HUES64 (cell line): ENCODE data around the gene THSD8.
"Not testable (repeated sequence)": the region's sequence is repeated elsewhere in the genome, so short reads cannot be mapped to it uniquely, and the experiment has no call there.

Experiments used
- H3K27ac ChIP-seq: 2 replicates; pipeline ENCODE4 v1.7.0; 2013; ENCODE audit warnings: low read depth, low read length, inconsistent platforms
- H3K27me3 ChIP-seq: 2 replicates; pipeline ENCODE4 v1.6.1; 2013; ENCODE audit warnings: mild to moderate bottlenecking, low read length; ENCODE audit not compliant: insufficient read depth
- H3K36me3 ChIP-seq: 2 replicates; pipeline ENCODE4 v1.6.1; 2013; ENCODE audit warnings: mild to moderate bottlenecking, low read length; ENCODE audit not compliant: insufficient read depth
- H3K4me1 ChIP-seq: 2 replicates; pipeline ENCODE4 v1.6.1; 2013; ENCODE audit warnings: mild to moderate bottlenecking, low read length, moderate library complexity; ENCODE audit not compliant: insufficient read depth
- H3K4me3 ChIP-seq: 2 replicates; pipeline ENCODE4 v1.5.1; 2013; ENCODE audit warnings: mild to moderate bottlenecking, low read length, moderate library complexity
- H3K9ac ChIP-seq: 2 replicates; pipeline ENCODE4 v1.6.1; 2013; ENCODE audit warnings: mild to moderate bottlenecking, low read depth, low read length
- H3K9me3 ChIP-seq: 2 replicates; pipeline ENCODE4 v1.6.1; 2013; ENCODE audit warnings: low read depth, low read length; ENCODE audit not compliant: insufficient read depth
- WGBS: fragments of 150-250, 120-280 bp; methylation state at CpG from one replicate; pipeline ENCODE4 v1.1.7; 2013; ENCODE audit warnings: missing lambda C conversion rate; 5-methylcytosine and 5-hydroxymethylcytosine counted together

THSD8 gene

DNA sequence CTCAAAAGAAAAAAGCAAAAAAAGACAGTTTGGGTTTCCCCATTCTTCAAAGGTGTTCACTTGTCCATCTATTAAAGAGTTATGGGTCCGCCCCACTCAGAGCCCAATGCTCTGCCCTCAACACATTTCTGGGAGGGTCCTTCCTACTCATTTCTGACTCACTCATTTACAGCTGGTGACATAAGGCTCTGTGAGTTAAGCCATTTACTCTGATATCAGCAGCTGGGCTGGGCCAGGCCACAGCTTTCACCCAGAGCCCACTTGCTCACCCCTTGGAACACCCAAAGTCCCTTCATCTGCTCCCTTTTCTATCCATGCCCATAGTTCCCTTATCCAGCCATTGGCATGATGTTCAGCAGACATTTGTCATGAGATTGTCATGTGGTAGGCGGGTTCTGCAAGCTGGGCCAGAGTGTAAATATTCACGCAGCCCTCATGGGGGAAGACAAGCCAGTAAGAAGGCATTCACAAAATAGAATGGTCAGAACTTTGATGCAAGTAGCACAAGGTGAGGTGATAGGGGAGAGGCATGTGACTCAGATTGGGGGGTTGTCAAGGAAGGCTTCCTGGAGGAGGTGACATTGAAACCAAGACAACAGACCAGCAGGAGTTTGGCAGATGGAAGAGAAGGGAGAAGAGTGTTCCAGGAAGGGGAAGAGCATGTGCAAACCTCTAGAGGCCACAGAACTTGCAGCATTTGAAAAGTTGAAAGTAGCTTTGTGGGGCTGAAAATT, 42.3 kb downstream of the THSD8 start:
- Histone ChIP-seq H3K4me1 (peaks cover 9% of the 10 kb centered on the region; the same call in 1 of the 2 replicates), H3K4me3 (no peak overlapping the region)
- 89% methylated on average over 3 of the region's 3 CpGs for WGBS

DNA sequence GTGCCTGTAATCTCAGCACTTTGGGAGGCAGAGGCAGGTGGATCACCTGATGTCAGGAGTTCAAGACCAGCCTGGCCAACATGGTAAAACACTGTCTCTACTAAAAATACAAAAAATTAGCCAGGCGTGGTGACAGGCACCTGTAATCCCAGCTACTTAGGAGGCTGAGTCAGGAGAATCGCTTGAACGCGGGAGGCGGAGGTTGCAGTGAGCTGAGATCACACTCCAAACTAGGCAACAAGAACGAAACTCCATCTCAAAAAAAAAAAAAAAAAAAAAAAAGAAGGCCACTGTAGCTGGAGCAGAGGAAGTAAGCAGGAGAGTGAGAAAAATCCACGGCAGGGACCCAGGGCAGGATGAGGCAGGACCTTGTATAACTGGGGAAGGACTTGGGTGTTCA, 44.7 kb downstream of the THSD8 start:
- not testable (repeated sequence) for H3K9ac ChIP-seq, H3K27ac ChIP-seq, H3K36me3 ChIP-seq, H3K9me3 ChIP-seq, H3K4me3 ChIP-seq, H3K27me3 ChIP-seq, H3K4me1 ChIP-seq
- WGBS, result 95% methylated on average over 6 of the region's 7 CpGs

More for the DNA sequence above, 42.3 kb downstream of the THSD8 start:
- Histone ChIP-seq H3K36me3 (peaks cover 6% of the 10 kb centered on the region; the same call in 1 of the 2 replicates), H3K27ac (no peak overlapping the region), H3K9ac (no peak overlapping the region), H3K9me3 (no peaks in the 10 kb centered on the region), H3K27me3 (peaks cover 9% of the 10 kb centered on the region)

DNA sequence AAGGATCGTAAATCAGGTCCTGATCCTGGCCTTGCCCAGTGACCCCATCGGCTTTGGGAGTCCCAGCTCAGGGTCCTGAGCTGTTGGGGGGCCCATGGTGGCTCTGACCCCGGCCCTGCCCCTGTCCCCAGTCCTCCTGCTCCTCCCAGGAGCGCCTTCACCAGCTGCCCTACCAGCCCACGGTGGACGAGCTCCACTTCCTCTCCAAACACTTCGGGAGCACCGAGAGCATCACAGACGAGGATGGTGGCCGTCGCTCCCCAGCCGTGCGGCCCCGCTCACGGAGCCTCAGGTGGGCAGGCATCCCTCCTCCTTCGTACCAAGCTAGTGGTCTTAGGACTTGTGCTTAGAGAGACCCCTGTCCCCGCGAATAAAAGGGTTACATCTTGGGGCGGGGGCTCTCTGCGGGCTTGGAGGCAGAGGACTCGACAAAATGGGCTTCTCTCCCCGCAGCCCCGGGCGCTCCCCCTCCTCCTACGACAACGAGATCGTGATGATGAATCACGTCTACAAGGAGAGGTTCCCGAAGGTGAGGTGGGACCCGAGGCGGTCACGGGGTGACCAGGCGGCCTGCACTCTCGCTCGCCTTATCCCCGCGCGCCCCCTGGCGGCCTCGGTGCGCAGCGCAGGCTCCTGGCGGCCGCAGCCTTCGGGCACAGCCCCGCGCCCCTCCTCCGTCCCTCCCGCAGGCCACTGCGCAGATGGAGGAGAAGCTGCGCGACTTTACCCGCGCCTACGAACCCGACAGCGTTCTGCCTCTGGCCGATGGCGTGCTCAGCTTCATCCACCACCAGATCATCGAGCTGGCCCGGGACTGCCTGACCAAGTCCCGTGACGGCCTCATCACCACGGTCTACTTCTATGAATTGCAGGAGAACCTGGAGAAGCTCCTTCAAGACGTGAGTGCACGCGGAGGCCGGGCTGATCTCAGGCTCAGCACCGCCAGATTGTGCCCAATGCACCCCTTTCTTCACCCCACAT, 45.6 kb downstream of the THSD8 start:
- no peaks in the 10 kb centered on the region for H3K9me3 ChIP-seq
- peaks cover 4% of the 10 kb centered on the region; the same call in 1 of the 2 replicates for H3K27me3 ChIP-seq
- peak overlapping the region; percentile 39; the same call in 1 of the 2 replicates for H3K9ac ChIP-seq
- peak overlapping the region; percentile 44 for H3K4me3 ChIP-seq
- 25% methylated on average over 69 of the region's 69 CpGs for WGBS
- no peaks in the 10 kb centered on the region for H3K4me1 ChIP-seq
- no peak overlapping the region for H3K27ac ChIP-seq
- peaks cover 6% of the 10 kb centered on the region; the same call in 1 of the 2 replicates for H3K36me3 ChIP-seq
